ENCODE data around the gene AOC3.

DNA sequence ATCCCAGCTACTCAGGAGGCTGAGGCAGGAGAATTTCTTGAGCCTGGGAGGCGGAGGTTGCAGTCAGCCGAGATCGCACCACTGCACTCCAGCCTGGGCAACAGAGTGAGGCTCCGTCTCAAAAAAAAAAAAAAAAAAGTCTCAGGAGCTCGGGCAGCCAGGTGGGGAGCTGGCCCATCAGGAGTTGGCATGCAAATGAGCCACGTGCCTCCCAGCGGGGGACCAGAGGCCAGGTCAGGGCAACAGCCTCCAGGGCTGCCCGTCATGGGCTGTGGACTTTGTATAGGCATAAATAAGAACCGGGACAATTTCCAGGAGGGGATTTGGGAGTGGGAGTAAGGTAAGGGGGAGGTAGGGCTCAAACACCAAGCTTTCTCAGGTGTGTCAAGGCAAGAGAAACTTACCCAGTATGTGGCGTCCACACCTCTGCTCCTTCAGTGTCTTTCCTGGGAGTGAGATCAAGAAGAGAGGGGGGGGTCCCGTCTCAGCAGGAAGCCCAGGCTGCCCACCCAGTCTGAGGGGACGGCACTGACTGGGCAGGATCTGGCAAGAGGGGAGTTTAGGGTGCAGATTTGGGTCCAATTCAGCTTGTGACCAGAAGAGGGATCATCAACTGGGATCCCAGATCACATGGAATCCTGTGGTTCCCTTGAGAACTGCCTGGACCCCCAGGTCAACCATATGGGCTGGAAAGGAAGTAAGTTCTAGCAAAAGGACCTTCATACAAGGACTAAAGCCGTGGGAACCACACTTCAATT is 27.3 kb downstream of the AOC3 start:
- TF ChIP-seq TAF1 (IDR thresholded peaks at IDR 0.05; ENCODE audit: borderline replicate concordance, insufficient read depth, low read length), result no peak
- TF ChIP-seq, protein P1, sequence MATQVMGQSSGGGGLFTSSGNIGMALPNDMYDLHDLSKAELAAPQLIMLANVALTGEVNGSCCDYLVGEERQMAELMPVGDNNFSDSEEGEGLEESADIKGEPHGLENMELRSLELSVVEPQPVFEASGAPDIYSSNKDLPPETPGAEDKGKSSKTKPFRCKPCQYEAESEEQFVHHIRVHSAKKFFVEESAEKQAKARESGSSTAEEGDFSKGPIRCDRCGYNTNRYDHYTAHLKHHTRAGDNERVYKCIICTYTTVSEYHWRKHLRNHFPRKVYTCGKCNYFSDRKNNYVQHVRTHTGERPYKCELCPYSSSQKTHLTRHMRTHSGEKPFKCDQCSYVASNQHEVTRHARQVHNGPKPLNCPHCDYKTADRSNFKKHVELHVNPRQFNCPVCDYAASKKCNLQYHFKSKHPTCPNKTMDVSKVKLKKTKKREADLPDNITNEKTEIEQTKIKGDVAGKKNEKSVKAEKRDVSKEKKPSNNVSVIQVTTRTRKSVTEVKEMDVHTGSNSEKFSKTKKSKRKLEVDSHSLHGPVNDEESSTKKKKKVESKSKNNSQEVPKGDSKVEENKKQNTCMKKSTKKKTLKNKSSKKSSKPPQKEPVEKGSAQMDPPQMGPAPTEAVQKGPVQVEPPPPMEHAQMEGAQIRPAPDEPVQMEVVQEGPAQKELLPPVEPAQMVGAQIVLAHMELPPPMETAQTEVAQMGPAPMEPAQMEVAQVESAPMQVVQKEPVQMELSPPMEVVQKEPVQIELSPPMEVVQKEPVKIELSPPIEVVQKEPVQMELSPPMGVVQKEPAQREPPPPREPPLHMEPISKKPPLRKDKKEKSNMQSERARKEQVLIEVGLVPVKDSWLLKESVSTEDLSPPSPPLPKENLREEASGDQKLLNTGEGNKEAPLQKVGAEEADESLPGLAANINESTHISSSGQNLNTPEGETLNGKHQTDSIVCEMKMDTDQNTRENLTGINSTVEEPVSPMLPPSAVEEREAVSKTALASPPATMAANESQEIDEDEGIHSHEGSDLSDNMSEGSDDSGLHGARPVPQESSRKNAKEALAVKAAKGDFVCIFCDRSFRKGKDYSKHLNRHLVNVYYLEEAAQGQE (IDR thresholded peaks at IDR 0.05; ENCODE audit: insufficient read depth in 1 of 2, low read depth in 2 of 2, low read length in 2 of 2), result no peak
- no peak for TF ChIP-seq POLR2AphosphoS5 (IDR thresholded peaks at IDR 0.05; ENCODE audit: low read depth, low read length)
